ENCODE measurements around the gene GPC2. TPM values are rescaled to one million over a fixed set of nuclear protein-coding genes. Genes with fewer than 3 reads are reported as not detected.
"Not testable (repeated sequence)": the region's sequence is repeated elsewhere in the genome, so short reads cannot be mapped to it uniquely, and the experiment has no call there.

Gene GPC2
- total and polyA plus RNA-seq, 7 donors, result 0.41 to 5.3 (median 0.71) TPM; not detected in 2

DNA sequence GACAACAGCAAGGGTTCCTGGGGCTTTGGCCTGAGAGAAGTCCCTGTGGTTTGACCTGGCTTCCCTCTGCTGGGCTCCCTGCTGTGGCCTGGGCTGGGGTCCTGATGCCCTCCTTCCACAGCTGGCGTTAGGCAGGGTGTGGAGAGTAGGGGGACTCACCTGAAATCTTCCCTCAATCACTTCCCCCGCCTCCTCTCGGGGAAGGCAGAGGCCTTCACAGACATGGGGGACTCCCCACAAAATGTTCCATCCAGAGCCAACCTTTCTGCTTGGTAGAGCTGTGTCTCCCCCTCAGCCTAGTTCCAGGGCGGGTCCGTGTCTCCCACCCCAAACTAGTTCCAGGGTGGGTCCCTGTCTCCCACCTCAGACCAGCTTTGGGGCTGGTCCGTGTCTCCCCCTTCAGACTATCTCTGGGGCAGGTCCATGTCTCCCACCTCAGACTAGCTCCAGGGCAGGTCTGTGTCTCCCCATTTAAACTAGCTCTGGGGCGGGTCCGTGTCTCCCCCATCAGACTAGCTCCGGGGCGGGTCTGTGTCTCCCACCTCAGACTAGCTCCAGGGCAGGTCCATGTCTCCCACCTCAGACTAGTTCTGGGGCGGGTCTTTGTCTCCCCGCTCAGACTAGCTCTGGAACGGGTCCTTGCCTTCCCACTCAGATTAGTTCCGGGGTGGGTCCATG, 44.7 kb upstream of the GPC2 start:
- intact Hi-C loops (cut with DNase I), result no loop called here
- H3K36me3 ChIP-seq, result peaks cover 0 to 24% (median 0%) of the 10 kb centered on the region in 4 donors
- H3K4me3 ChIP-seq, result no peak overlapping the region
- DNase-seq, result no peak
- no peaks in the 10 kb centered on the region for H3K9me3 ChIP-seq
- no peaks in the 10 kb centered on the region for H3K4me1 ChIP-seq
- 78 to 86% methylated on average over 14 of the region's 14 CpGs for WGBS, 2 donors
- TF ChIP-seq, protein P1, sequence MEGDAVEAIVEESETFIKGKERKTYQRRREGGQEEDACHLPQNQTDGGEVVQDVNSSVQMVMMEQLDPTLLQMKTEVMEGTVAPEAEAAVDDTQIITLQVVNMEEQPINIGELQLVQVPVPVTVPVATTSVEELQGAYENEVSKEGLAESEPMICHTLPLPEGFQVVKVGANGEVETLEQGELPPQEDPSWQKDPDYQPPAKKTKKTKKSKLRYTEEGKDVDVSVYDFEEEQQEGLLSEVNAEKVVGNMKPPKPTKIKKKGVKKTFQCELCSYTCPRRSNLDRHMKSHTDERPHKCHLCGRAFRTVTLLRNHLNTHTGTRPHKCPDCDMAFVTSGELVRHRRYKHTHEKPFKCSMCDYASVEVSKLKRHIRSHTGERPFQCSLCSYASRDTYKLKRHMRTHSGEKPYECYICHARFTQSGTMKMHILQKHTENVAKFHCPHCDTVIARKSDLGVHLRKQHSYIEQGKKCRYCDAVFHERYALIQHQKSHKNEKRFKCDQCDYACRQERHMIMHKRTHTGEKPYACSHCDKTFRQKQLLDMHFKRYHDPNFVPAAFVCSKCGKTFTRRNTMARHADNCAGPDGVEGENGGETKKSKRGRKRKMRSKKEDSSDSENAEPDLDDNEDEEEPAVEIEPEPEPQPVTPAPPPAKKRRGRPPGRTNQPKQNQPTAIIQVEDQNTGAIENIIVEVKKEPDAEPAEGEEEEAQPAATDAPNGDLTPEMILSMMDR (IDR thresholded peaks at IDR 0.05), result no peak
- TF ChIP-seq EP300 (IDR thresholded peaks at IDR 0.05) (no peak), POLR2AphosphoS5 (IDR thresholded peaks at IDR 0.05) (no peak), POLR2A (IDR thresholded peaks at IDR 0.05) (no peak)
- H3K27ac ChIP-seq, result no peak overlapping the region
- no peaks in the 10 kb centered on the region for H3K27me3 ChIP-seq

DNA sequence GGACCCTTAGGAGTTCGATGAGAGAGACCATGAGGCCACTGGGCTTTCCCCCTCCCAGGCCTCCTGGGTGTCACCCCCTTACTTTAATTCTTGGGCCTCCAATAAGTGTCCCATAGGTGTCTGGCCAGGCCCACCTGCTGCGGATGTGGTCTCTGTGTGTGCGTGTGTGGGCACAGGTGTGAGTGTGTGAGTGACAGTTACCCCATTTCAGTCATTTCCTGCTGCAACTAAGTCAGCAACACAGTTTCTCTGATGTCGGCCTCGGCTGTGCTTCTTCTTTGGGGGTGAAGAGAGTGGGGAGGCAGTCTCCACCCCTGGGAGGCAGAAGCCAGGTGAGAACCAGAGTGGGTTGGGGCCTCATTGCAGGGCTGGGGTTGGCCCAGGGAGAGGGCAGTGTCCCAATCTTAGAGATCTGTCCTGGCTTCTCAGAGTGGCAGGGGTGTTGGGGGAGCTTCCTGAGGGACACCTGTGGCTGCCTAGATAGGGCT, 44.1 kb upstream of the GPC2 start:
- WGBS, 2 donors, result 56 to 86% methylated on average over 5 of the region's 5 CpGs
- H3K4me3 ChIP-seq, result no peak overlapping the region
- TF ChIP-seq POLR2A (IDR thresholded peaks at IDR 0.05) (no peak), EP300 (IDR thresholded peaks at IDR 0.05) (no peak), POLR2AphosphoS5 (IDR thresholded peaks at IDR 0.05) (no peak)
- TF ChIP-seq, protein P1 (IDR thresholded peaks at IDR 0.05), result no peak
- no peaks in the 10 kb centered on the region for H3K9me3 ChIP-seq
- no peaks in the 10 kb centered on the region for H3K4me1 ChIP-seq
- no peak for DNase-seq
- intact Hi-C loops (cut with DNase I), result no loop called here
- H3K27ac ChIP-seq, result no peak overlapping the region
- peaks cover 0 to 24% (median 0%) of the 10 kb centered on the region in 4 donors for H3K36me3 ChIP-seq
- no peaks in the 10 kb centered on the region for H3K27me3 ChIP-seq

DNA sequence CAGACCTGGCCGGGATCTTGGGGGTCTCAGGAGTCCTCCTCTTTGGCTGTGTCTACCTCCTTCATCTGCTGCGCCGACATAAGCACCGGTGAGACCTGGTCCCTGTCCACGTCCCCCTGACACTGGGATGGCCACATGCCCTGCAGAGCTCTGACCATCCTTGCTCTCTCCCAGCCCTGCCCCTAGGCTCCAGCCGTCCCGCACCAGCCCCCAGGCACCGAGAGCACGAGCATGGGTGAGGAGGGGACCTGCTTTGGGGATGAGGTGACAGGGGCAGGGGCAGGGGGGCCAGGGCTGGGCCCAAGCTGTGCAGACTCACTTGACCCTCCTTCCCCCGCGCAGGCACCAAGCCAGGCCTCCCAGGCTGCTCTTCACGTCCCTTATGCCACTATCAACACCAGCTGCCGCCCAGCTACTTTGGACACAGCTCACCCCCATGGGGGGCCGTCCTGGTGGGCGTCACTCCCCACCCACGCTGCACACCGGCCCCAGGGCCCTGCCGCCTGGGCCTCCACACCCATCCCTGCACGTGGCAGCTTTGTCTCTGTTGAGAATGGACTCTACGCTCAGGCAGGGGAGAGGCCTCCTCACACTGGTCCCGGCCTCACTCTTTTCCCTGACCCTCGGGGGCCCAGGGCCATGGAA, 43.5 kb upstream of the GPC2 start:
- intact Hi-C loops (cut with DNase I), result no loop called here
- DNase-seq, result no peak
- WGBS, 2 donors, result 68 to 82% methylated on average over 22 of the region's 22 CpGs
- Histone ChIP-seq H3K4me3 (no peak overlapping the region), H3K9me3 (no peaks in the 10 kb centered on the region), H3K36me3 (peaks cover 0 to 24% (median 0%) of the 10 kb centered on the region in 4 donors), H3K4me1 (no peaks in the 10 kb centered on the region), H3K27ac (no peak overlapping the region), H3K27me3 (no peaks in the 10 kb centered on the region)
- TF ChIP-seq POLR2A (IDR thresholded peaks at IDR 0.05), result no peak

DNA sequence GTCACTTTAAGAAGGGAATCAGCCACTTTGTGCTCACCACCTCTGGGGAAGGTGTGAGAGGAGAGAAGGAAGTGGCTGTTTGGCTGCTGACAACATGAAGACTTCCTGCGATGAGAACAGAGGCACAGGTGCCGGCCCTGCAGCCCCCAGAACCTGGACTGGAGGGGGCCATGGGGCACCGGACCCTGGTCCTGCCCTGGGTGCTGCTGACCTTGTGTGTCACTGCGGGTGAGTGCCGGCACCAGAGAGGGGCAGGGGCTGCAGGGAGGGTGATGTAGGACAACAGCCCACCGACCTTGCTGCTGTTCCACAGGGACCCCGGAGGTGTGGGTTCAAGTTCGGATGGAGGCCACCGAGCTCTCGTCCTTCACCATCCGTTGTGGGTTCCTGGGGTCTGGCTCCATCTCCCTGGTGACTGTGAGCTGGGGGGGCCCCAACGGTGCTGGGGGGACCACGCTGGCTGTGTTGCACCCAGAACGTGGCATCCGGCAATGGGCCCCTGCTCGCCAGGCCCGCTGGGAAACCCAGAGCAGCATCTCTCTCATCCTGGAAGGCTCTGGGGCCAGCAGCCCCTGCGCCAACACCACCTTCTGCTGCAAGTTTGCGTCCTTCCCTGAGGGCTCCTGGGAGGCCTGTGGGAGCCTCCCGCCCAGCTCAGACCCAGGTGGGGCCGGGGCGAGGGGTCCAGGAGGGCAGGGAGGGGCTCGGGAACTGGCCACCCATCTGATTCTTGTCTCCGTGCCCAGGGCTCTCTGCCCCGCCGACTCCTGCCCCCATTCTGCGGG, 42.8 kb upstream of the GPC2 start, which contains the start of gene PVRIG:
Gene PVRIG, plus strand, starts transcription at position 149 of the 785 bp plus-strand sequence. Its CDS starts 22 bp downstream, at position 171.
- not testable (repeated sequence) for H3K4me3 ChIP-seq, H3K4me1 ChIP-seq, H3K27me3 ChIP-seq, H3K27ac ChIP-seq, H3K9me3 ChIP-seq
- DNase-seq, result peak; percentile 60
- WGBS, 2 donors, result 70 to 83% methylated on average over 26 to 27 of the region's 27 CpGs
- H3K36me3 ChIP-seq, result peaks cover 0 to 24% (median 0%) of the 10 kb centered on the region in 4 donors
- intact Hi-C loops (cut with DNase I), result loop anchor here (10.0 kb wide), 1 partner anchor 235 kb away; no protein-coding TSS in a partner anchor

DNA sequence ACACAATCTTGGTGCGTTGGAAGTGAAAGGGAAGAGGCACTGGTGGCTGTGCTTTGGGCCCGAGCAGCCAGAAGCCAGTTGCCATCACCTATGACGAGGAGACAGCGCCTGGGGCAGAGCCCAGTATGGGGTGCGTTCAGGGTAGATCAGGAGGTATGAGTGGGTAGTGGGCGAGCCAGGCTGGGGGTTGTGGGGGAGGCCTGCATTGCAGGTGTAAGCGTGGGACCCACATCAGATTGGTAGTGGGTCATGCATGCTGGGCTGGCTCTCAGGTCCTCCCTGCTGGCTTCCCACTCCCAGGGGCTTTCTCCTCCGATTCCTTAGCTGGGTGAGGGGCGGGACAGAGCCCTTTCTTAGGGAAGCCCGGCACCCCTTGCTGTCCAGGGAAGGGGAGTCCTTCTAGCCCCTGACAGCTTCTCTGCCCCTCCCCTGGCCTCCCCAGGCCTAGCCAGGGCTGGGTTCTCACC, 42.1 kb upstream of the GPC2 start:
- Histone ChIP-seq H3K4me1 (no peaks in the 10 kb centered on the region), H3K27me3 (no peaks in the 10 kb centered on the region), H3K36me3 (peaks cover 0 to 24% (median 0%) of the 10 kb centered on the region in 4 donors), H3K9me3 (no peaks in the 10 kb centered on the region), H3K4me3 (no peak overlapping the region), H3K27ac (no peak overlapping the region)
- TF ChIP-seq, protein P1 (IDR thresholded peaks at IDR 0.05), result no peak
- TF ChIP-seq EP300 (IDR thresholded peaks at IDR 0.05) (no peak), POLR2A (IDR thresholded peaks at IDR 0.05) (no peak), POLR2AphosphoS5 (IDR thresholded peaks at IDR 0.05) (no peak)
- whole genome bisulfite sequencing, 2 donors, result 77 to 88% methylated on average over 10 of the region's 10 CpGs
- intact Hi-C loops (cut with DNase I), result loop anchor here (10.0 kb wide), 1 partner anchor 235 kb away; no protein-coding TSS in a partner anchor
- peak; percentile 51 for DNase-seq
